ENCODE measurements around the gene TNIP1. TPM values are rescaled to one million over a fixed set of nuclear protein-coding genes. Genes with fewer than 3 reads are reported as not detected.

Gene TNIP1
- total RNA-seq, 2 experiments from 2014 or later = 351 to 408 TPM

DNA sequence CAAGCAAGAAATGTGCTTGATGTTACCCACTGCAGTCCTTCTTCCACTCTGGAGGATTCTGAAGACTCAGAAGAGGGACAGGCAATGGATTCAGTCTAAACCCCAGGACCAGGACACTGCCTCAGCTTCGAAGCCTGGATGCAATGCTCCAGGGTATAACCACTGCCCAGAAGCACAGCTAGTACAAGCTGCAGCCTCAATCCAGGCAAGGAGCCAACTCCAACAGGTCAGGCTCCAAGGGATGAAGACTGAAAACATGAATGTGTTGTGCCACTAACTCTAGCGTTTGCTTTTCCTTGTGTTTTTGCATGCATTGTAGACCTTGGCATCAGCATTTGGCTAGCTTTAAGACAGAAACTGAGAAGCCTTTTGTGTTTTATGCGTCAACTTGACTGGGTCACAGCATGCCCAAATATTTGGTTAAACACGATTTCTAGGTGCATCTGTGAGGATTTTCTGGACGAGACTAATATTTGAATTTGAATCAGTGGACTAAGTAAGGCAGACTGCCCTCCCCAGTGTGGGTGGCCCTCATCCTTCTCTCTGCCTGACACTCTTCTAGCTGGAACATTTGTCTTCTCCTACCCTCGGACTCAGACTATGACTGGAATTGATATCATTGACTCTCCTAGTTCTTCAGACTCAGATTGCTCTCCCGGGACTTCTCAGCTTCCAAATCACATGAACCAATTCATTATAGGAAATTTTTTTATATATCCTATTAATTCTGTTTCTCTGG, 81.0 kb downstream of the TNIP1 start:
- intact Hi-C loops (cut with DNase I, micrococcal nuclease) = loop anchor here in 1 of 2 experiments (5.0 kb wide), 1 partner anchor 117 kb away; no protein-coding TSS in a partner anchor
- CTCF ChIA-PET = interaction anchor here (0.6 to 3.1 kb wide), 4 partner anchors 14 to 437 kb away, joined by 3 to 14 read pairs (median 4); no protein-coding TSS in a partner anchor
- H3K4me1 Mint-ChIP-seq = no peaks in the 10 kb centered on the region
- no peaks in the 10 kb centered on the region for H3K36me3 Mint-ChIP-seq (ENCODE audit: low read depth)
- POLR2A ChIA-PET = no interaction called here
- ATAC-seq (no peak), DNase-seq (no peak)
- H3K9me3 Mint-ChIP-seq (ENCODE audit: low read depth) = no peaks in the 10 kb centered on the region
- H3K4me3 Mint-ChIP-seq = no peak overlapping the region
- H3K27ac Mint-ChIP-seq = no peak overlapping the region
- H3K27me3 Mint-ChIP-seq = peaks cover 2% of the 10 kb centered on the region

DNA sequence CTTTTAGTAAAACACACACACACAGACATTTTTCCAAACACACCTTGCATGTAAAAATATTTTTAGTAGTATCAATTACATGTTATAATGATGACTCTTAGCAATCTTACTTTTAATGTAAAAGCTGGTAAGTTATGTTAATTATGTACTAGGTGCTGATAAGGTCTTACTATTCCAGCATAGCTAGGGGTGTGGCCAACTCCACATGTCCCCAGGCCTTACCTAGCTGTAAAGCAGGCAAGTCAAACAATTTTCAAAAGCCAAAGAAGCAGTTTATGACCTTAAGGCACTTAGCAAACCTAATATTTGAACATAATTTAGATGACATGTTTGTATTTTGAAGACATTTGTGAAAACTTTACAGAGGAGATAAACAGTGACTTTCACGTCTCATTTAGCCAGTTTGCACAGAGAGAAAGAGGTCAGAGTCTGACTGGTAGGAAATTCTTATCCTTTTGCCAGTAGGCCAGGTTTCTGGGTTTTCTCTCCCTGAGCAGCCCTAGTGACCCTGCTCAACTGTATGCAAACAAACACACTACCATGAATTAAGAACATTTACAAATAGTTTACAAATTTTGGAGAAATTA, 86.9 kb downstream of the TNIP1 start:
- ATAC-seq (no peak), DNase-seq (no peak)
- ChIA-PET CTCF (no interaction called here), POLR2A (no interaction called here)
- Mint-ChIP-seq H3K27ac (no peak overlapping the region), H3K4me3 (no peak overlapping the region), H3K27me3 (no peaks in the 10 kb centered on the region), H3K36me3 (ENCODE audit: low read depth) (no peaks in the 10 kb centered on the region), H3K9me3 (ENCODE audit: low read depth) (peaks cover 6% of the 10 kb centered on the region), H3K4me1 (no peaks in the 10 kb centered on the region)
- intact Hi-C loops (cut with DNase I, micrococcal nuclease) = no loop called here

- intact Hi-C loops (cut with DNase I, micrococcal nuclease) = no loop called here
- no peaks in the 10 kb centered on the region for H3K36me3 Mint-ChIP-seq (ENCODE audit: low read depth)
- H3K27ac Mint-ChIP-seq = no peak overlapping the region
- DNase-seq = no peak
- H3K9me3 Mint-ChIP-seq (ENCODE audit: low read depth) = peaks cover 6% of the 10 kb centered on the region
- H3K4me1 Mint-ChIP-seq = no peaks in the 10 kb centered on the region
- no peaks in the 10 kb centered on the region for H3K27me3 Mint-ChIP-seq
- H3K4me3 Mint-ChIP-seq = no peak overlapping the region
- POLR2A ChIA-PET = no interaction called here
- CTCF ChIA-PET = no interaction called here
- no peak for ATAC-seq
Observed at GRCh38 chr5:150993422-150993821, 87.4 kb downstream of the TNIP1 start.

- H3K27ac Mint-ChIP-seq = no peak overlapping the region
- no peaks in the 10 kb centered on the region for H3K27me3 Mint-ChIP-seq
- ChIA-PET POLR2A (interaction anchor here (0.5 kb wide), 1 partner anchor 32 kb away, joined by 3 read pairs; no protein-coding TSS in a partner anchor), CTCF (interaction anchor here (1.1 kb wide), 1 partner anchor 88 kb away, joined by 4 read pairs; the partner anchor contains the start of gene ZNF300)
- no peak overlapping the region for H3K4me3 Mint-ChIP-seq
- no peak for DNase-seq
- intact Hi-C loops (cut with DNase I, micrococcal nuclease) = no loop called here
- no peaks in the 10 kb centered on the region for H3K4me1 Mint-ChIP-seq
- H3K36me3 Mint-ChIP-seq (ENCODE audit: low read depth) = no peaks in the 10 kb centered on the region
- no peak for ATAC-seq
- peaks cover 6% of the 10 kb centered on the region for H3K9me3 Mint-ChIP-seq (ENCODE audit: low read depth)
Observed at GRCh38 chr5:150992705-150993104, 88.1 kb downstream of the TNIP1 start.

GRCh38 chr5:150989695-150990094, 91.1 kb downstream of the TNIP1 start:
- no peak overlapping the region for H3K4me3 Mint-ChIP-seq
- H3K4me1 Mint-ChIP-seq = no peaks in the 10 kb centered on the region
- ATAC-seq (peak; percentile 74), DNase-seq (peak; percentile 46)
- POLR2A ChIA-PET = no interaction called here
- intact Hi-C loops (cut with DNase I, micrococcal nuclease) = loop anchor here in 1 of 2 experiments (10.0 kb wide), 1 partner anchor 425 kb away; no protein-coding TSS in a partner anchor
- H3K9me3 Mint-ChIP-seq (ENCODE audit: low read depth) = peaks cover 6% of the 10 kb centered on the region
- H3K27me3 Mint-ChIP-seq = no peaks in the 10 kb centered on the region
- H3K36me3 Mint-ChIP-seq (ENCODE audit: low read depth) = no peaks in the 10 kb centered on the region
- CTCF ChIA-PET = interaction anchor here (0.6 to 1.2 kb wide), 4 partner anchors 12 to 430 kb away, joined by 3 to 4 read pairs (median 4); no protein-coding TSS in a partner anchor
- H3K27ac Mint-ChIP-seq = no peak overlapping the region

- no peak overlapping the region for H3K27ac Mint-ChIP-seq
- POLR2A ChIA-PET = no interaction called here
- DNase-seq (no peak), ATAC-seq (no peak)
- H3K9me3 Mint-ChIP-seq (ENCODE audit: low read depth) = peaks cover 7% of the 10 kb centered on the region
- intact Hi-C loops (cut with DNase I, micrococcal nuclease) = loop anchor here in 1 of 2 experiments (10.0 kb wide), 1 partner anchor 423 kb away; no protein-coding TSS in a partner anchor
- H3K27me3 Mint-ChIP-seq = peaks cover 2% of the 10 kb centered on the region
- H3K4me1 Mint-ChIP-seq = no peaks in the 10 kb centered on the region
- no peak overlapping the region for H3K4me3 Mint-ChIP-seq
- H3K36me3 Mint-ChIP-seq (ENCODE audit: low read depth) = no peaks in the 10 kb centered on the region
- CTCF ChIA-PET = no interaction called here
Observed at GRCh38 chr5:150987746-150988145, 93.1 kb downstream of the TNIP1 start.

Other genes with a start within 250 kb of the TNIP1 start
- 1 to 10 TPM; 2.3 to 2.4 TPM for gene IRGM, start 234.5 kb downstream of the TNIP1 start, total RNA-seq
- gene ZNF300, start 176.1 kb downstream of the TNIP1 start, total RNA-seq = 1 to 10 TPM; 2.4 TPM
- not detected for gene GPX3, start 60.4 kb downstream of the TNIP1 start, total RNA-seq
- gene ANXA6, start 76.7 kb upstream of the TNIP1 start, total RNA-seq = 100 to 1,000 TPM; 322 to 332 TPM
- gene CCDC69, start 143.1 kb upstream of the TNIP1 start, total RNA-seq = 10 to 100 TPM; 24.8 to 26.9 TPM
- 10 to 100 TPM; 17.2 to 19.3 TPM for gene GM2A, start 172.2 kb upstream of the TNIP1 start, total RNA-seq
- not detected for gene SLC36A3, start 222.7 kb upstream of the TNIP1 start, total RNA-seq

Data from activated CD4-positive, alpha-beta T cell treated with anti-CD3 and anti-CD28 coated beads for 36 hours (primary cell).